OCI-LY7 (cell line): ENCODE data around the gene TRAF3IP1. TPM values are rescaled to one million over a fixed set of nuclear protein-coding genes. Genes with fewer than 3 reads are reported as not detected.

Experiments
- BruUV-seq: library from RNA; stranded (reverse); fragments of 400-500 nt; replicated peaks from 2 replicates; lab custom pipeline; 2021; lab: Mats Ljungman, UMichigan
- CTCF ChIA-PET: fragments of 300-600 bp; sonication (Branson Sonifier 250); formaldehyde crosslinking; loops from one replicate; lab custom pipeline; 2022; ENCODE audit warnings: antibody characterized with exemption; ENCODE audit not compliant: unreplicated experiment; lab: Charles Lee
- POLR2A ChIA-PET: fragments of 300-600 bp; sonication (Branson Sonifier 250); formaldehyde crosslinking; loops from one replicate; lab custom pipeline; 2022; ENCODE audit warnings: antibody characterized with exemption; lab: Charles Lee
- DNase-seq: peaks from one replicate; pipeline ENCODE4 v3.0.0-alpha.2; 2015; ENCODE audit warnings: low spot score
- H2AFZ ChIP-seq: fragments of 200-600 bp; sonication (generic), shearing (Covaris generic); 2 replicates; pipeline ENCODE4 v1.6.1; 2014; ENCODE audit warnings: mild to moderate bottlenecking, antibody characterized with exemption, low read length, moderate library complexity
- H3K27ac ChIP-seq: fragments of 200-600 bp; sonication (generic); 2 replicates; pipeline ENCODE4 v1.5.1; 2014; ENCODE audit warnings: mixed run types, low read depth, mild to moderate bottlenecking, moderate library complexity, low read length, inconsistent platforms; ENCODE audit not compliant: poor library complexity, severe bottlenecking
- H3K36me3 ChIP-seq: fragments of 200-600 bp; sonication (generic); 2 replicates; pipeline ENCODE4 v1.6.1; 2014; ENCODE audit warnings: mild to moderate bottlenecking, antibody characterized with exemption, low read length, moderate library complexity, mixed read lengths; ENCODE audit not compliant: insufficient read depth
- H3K4me1 ChIP-seq: fragments of 200-600 bp; sonication (generic); 2 replicates; pipeline ENCODE4 v1.5.1; 2014; ENCODE audit warnings: mild to moderate bottlenecking, low read length; ENCODE audit not compliant: insufficient read depth, poor library complexity, severe bottlenecking
- H3K4me2 ChIP-seq: fragments of 200-600 bp; sonication (generic); 2 replicates; pipeline ENCODE4 v1.6.1; 2014; ENCODE audit warnings: mild to moderate bottlenecking, low read length
- H3K4me3 ChIP-seq: fragments of 200-600 bp; sonication (generic); 2 replicates; pipeline ENCODE4 v1.5.1; 2014; ENCODE audit warnings: mild to moderate bottlenecking, low read depth, low read length; ENCODE audit not compliant: poor library complexity, severe bottlenecking
- H3K79me2 ChIP-seq: fragments of 200-600 bp; sonication (generic); 2 replicates; pipeline ENCODE4 v1.6.1; 2016; ENCODE audit warnings: low read depth, mild to moderate bottlenecking, low read length, moderate library complexity, mixed read lengths; ENCODE audit not compliant: insufficient read depth
- H3K9me2 ChIP-seq: fragments of 200-600 bp; sonication (generic); 2 replicates; pipeline ENCODE4 v1.6.1; 2016; ENCODE audit warnings: mild to moderate bottlenecking, low read length, mixed read lengths; ENCODE audit not compliant: insufficient read depth
- H3K9me3 ChIP-seq: fragments of 200-600 bp; sonication (generic); 2 replicates; pipeline ENCODE4 v1.6.1; 2014; ENCODE audit warnings: mild to moderate bottlenecking, mixed run types, low read length, mixed read lengths
- H4K20me1 ChIP-seq: fragments of 200-600 bp; sonication (generic); 2 replicates; pipeline ENCODE4 v1.6.1; 2014; ENCODE audit warnings: mild to moderate bottlenecking, antibody characterized with exemption, low read length, moderate library complexity, mixed read lengths; ENCODE audit not compliant: insufficient read depth
- EZH2phosphoT487 ChIP-seq: fragments of 200-600 bp; sonication (generic); IDR thresholded peaks from 2 replicates; pipeline ENCODE4 v1.6.1; 2018; ENCODE audit warnings: low read depth, borderline replicate concordance, mild to moderate bottlenecking, mixed run types, antibody characterized with exemption, low read length, moderate library complexity, mixed read lengths
- intact Hi-C: fragments of 100-400 bp; cut with micrococcal nuclease; formaldehyde crosslinking; loops from one replicate; pipeline ENCODE4 v1.10.0; 2022; ENCODE audit not compliant: unreplicated experiment
- total RNA-seq, 2 experiments: library from RNA; depleted of rRNA in 1 of 2; stranded (reverse); fragments of >200 nt in 1 of 2; shearing (Covaris generic) in 1 of 2; gene quantifications; 2 replicates each; pipeline ENCODE4 v1.2.3, GENCODE V29; 2014 to 2022
- TF ChIP-seq, protein P1 (sequence below): fragments of 200-600 bp; sonication (generic); conservative IDR thresholded peaks from 2 replicates; pipeline ENCODE4 v1.5.1; 2014; ENCODE audit warnings: mild to moderate bottlenecking, antibody characterized with exemption, low read length, moderate library complexity, mixed read lengths

The TRAF3IP1 gene
- total RNA-seq, 2 experiments from 2014 or later = 8.2 to 13.8 TPM

DNA sequence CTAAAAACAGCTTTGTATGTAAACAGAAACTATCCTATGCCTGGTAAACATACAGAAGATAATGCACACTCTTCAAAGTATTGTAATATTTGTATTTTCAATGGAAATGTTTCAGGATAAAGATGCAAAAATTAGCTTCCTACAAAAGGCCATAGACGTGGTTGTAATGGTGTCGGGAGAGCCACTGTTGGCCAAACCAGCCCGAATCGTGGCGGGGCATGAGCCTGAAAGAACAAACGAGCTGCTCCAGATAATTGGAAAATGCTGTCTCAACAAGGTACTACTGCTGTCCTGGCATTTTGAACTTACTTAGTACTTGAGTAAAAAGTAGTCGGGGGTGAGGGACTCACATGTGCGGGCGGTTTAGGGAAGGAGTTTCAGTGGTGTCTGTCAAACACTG is 5.4 kb downstream of the TRAF3IP1 start:
- H3K36me3 ChIP-seq = peaks cover 21% of the 10 kb centered on the region
- H3K27ac ChIP-seq = no peak overlapping the region
- no peak overlapping the region for H2AFZ ChIP-seq
- no peaks in the 10 kb centered on the region for H3K79me2 ChIP-seq
- TF ChIP-seq EZH2phosphoT487 = no peak
- TF ChIP-seq, protein P1, sequence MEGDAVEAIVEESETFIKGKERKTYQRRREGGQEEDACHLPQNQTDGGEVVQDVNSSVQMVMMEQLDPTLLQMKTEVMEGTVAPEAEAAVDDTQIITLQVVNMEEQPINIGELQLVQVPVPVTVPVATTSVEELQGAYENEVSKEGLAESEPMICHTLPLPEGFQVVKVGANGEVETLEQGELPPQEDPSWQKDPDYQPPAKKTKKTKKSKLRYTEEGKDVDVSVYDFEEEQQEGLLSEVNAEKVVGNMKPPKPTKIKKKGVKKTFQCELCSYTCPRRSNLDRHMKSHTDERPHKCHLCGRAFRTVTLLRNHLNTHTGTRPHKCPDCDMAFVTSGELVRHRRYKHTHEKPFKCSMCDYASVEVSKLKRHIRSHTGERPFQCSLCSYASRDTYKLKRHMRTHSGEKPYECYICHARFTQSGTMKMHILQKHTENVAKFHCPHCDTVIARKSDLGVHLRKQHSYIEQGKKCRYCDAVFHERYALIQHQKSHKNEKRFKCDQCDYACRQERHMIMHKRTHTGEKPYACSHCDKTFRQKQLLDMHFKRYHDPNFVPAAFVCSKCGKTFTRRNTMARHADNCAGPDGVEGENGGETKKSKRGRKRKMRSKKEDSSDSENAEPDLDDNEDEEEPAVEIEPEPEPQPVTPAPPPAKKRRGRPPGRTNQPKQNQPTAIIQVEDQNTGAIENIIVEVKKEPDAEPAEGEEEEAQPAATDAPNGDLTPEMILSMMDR = no peak
- no peak overlapping the region for H3K4me2 ChIP-seq
- H3K9me2 ChIP-seq = no peaks in the 10 kb centered on the region
- H3K9me3 ChIP-seq = no peaks in the 10 kb centered on the region
- no peaks in the 10 kb centered on the region for H4K20me1 ChIP-seq
- ChIA-PET POLR2A (no interaction called here), CTCF (no interaction called here)
- no TSS peak for BruUV-seq
- no peak overlapping the region for H3K4me3 ChIP-seq
- DNase-seq = no peak
- intact Hi-C loops = no loop called here
- no peaks in the 10 kb centered on the region for H3K4me1 ChIP-seq

DNA sequence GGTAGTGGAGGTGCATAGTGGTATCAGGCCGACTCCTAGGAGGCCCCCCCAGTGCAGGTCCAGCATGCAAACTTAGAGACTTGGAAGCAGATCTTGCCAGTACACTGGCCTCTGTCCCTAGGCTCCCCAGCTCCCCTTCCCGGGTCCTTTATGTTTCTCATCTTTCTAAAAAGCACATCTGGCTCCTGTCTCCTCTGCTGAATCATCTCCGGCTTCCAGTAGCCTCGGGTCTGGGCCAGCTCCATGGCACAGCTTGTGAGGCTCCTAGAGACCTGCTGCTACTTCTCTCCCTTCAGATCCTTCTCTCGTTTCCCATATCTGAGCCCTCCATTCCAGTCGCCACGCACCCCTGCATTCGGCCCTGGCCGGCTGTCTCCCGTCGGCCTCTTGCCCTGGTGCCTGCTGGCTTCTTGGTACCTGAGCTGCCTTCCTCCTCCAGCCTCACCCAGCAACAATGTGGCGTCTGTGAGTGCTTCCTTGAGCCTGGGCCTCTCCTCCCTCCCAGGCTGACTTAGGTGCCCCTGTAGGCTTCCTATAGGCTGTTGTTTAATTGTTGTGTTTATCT is 6.6 kb downstream of the TRAF3IP1 start:
- Histone ChIP-seq H3K36me3 (peaks cover 21% of the 10 kb centered on the region), H3K4me1 (no peaks in the 10 kb centered on the region), H3K4me3 (no peak overlapping the region), H3K4me2 (no peak overlapping the region), H4K20me1 (no peaks in the 10 kb centered on the region), H3K79me2 (no peaks in the 10 kb centered on the region), H3K9me2 (no peaks in the 10 kb centered on the region), H3K27ac (no peak overlapping the region), H3K9me3 (no peaks in the 10 kb centered on the region), H2AFZ (no peak overlapping the region)
- CTCF ChIA-PET = no interaction called here
- BruUV-seq = no TSS peak
- intact Hi-C loops = no loop called here
- no peak for TF ChIP-seq EZH2phosphoT487
- TF ChIP-seq, protein P1 = no peak
- POLR2A ChIA-PET = no interaction called here
- DNase-seq = no peak

DNA sequence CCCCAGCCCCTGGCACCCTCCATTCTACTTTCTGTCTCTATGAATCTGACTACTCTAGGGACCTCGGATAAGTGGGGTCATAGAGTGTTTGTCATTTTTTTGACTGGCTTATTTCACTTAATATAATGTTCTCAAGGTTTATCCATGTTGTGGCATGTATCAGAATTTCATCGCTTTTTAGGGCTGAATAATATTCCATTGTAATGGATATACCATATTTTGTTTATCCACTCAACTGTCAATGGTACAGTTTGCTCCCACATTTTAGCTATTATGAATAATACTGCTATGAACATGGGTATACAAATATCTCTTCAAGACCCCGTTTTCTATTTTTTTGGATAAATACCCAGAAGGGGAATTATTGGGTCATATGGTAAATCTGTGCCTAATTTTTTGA is 7.4 kb downstream of the TRAF3IP1 start:
- TF ChIP-seq EZH2phosphoT487 = no peak
- TF ChIP-seq, protein P1 = no peak
- H3K27ac ChIP-seq = no peak overlapping the region
- CTCF ChIA-PET = interaction anchor here (1.0 kb wide), 1 partner anchor 13 kb away, joined by 3 read pairs; no protein-coding TSS in a partner anchor
- no peaks in the 10 kb centered on the region for H4K20me1 ChIP-seq
- no peaks in the 10 kb centered on the region for H3K9me3 ChIP-seq
- no peaks in the 10 kb centered on the region for H3K4me1 ChIP-seq
- no peaks in the 10 kb centered on the region for H3K79me2 ChIP-seq
- DNase-seq = no peak
- no peak overlapping the region for H2AFZ ChIP-seq
- H3K36me3 ChIP-seq = peaks cover 21% of the 10 kb centered on the region
- no peaks in the 10 kb centered on the region for H3K9me2 ChIP-seq
- POLR2A ChIA-PET = no interaction called here
- intact Hi-C loops = no loop called here
- H3K4me3 ChIP-seq = no peak overlapping the region
- no peak overlapping the region for H3K4me2 ChIP-seq
- BruUV-seq = no TSS peak
